Anterior cingulate cortex (tissue), 58 donors: Measurements from ENCODE around the gene TDRD7.

Source experiments
- DNase-seq, 58 donors: peaks; one replicate each; lab custom pipeline; 2025; lab: John Stamatoyannopoulos, UW

The TDRD7 gene

GRCh38 chr9:97518909-97519307, 107.0 kb downstream of the TDRD7 start:
- no peak for DNase-seq

- no peak for DNase-seq
These were observed 107.6 kb downstream of the TDRD7 start for GRCh38 chr9:97519441-97519970.

- DNase-seq, result no peak
These were observed 109.9 kb downstream of the TDRD7 start for GRCh38 chr9:97521576-97522333.

- no peak for DNase-seq
These were observed 112.5 kb downstream of the TDRD7 start for GRCh38 chr9:97524424-97524823.

- DNase-seq, result no peak
These were observed 113.6 kb downstream of the TDRD7 start for GRCh38 chr9:97525451-97525850.

- DNase-seq, result peak in 1 of 58 donors; percentile 33
These were observed 115.1 kb downstream of the TDRD7 start for GRCh38 chr9:97526895-97527575.

- no peak for DNase-seq
These were observed 116.0 kb downstream of the TDRD7 start for GRCh38 chr9:97527626-97528528.

- no peak for DNase-seq
These were observed 116.8 kb downstream of the TDRD7 start for GRCh38 chr9:97528529-97529230.

- DNase-seq, result peak in 1 of 58 donors; percentile 11
These were observed 117.6 kb downstream of the TDRD7 start for GRCh38 chr9:97529363-97530076.

GRCh38 chr9:97531888-97532376, 120.0 kb downstream of the TDRD7 start:
- DNase-seq, result no peak

- no peak for DNase-seq
These were observed 122.3 kb downstream of the TDRD7 start for GRCh38 chr9:97534185-97534584.

- no peak for DNase-seq
These were observed 123.2 kb downstream of the TDRD7 start for GRCh38 chr9:97534961-97535594.

- DNase-seq, result no peak
These were observed 123.9 kb downstream of the TDRD7 start for GRCh38 chr9:97535771-97536170.

GRCh38 chr9:97536480-97536879, 124.6 kb downstream of the TDRD7 start:
- DNase-seq, result no peak

- DNase-seq, result no peak
These were observed 131.7 kb downstream of the TDRD7 start for GRCh38 chr9:97543561-97543960.

GRCh38 chr9:97545486-97545885, 133.6 kb downstream of the TDRD7 start:
- no peak for DNase-seq
